HG03575 (cell line): ENCODE data around the gene CD6.
"Not testable (repeated sequence)": the region's sequence is repeated elsewhere in the genome, so short reads cannot be mapped to it uniquely, and the experiment has no call there.

Experiments used
- ATAC-seq: cut with Tn5 transposase; IDR thresholded peaks from one replicate; pipeline ENCODE4 v1.9.1; 2021; ENCODE audit not compliant: unreplicated experiment, insufficient number of reproducible peaks, low FRiP score; ENCODE audit errors: extremely low read depth

The CD6 gene

DNA sequence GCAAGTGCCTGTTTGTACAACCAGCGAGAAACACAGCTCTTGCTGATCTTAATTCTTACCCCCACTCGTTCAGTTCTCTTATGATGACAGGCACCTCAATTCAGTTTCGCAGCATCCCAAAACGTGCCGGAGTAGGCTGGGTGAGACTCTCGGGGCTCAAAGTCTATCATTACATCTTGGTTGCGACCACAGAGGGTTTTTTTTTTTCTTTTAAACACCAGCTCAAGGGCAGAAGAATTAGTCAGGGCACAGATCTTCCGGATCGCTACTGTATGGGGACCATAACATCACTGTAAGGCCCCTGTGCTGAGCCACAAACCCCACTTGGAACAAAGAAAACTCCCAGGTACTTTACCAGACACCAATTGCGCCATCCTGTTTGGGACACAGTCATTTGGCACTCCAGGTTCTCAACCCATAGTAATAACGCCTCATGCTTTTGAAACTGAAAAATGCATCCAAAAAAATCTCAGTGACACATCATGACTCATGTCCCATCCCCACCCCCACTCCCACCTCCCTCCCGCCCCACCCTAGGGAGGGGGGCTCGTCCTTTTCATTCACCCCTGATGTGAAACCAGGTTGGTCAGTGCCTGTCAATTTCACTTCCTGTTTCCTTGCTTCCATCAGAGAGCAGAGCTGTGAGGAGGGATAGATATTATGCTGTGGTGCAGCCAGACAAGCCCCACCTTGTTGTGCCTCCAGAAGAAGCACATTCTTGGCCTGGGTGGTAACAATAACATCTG lies 89.8 kb downstream of the CD6 start:
- peak; percentile 74 for ATAC-seq

DNA sequence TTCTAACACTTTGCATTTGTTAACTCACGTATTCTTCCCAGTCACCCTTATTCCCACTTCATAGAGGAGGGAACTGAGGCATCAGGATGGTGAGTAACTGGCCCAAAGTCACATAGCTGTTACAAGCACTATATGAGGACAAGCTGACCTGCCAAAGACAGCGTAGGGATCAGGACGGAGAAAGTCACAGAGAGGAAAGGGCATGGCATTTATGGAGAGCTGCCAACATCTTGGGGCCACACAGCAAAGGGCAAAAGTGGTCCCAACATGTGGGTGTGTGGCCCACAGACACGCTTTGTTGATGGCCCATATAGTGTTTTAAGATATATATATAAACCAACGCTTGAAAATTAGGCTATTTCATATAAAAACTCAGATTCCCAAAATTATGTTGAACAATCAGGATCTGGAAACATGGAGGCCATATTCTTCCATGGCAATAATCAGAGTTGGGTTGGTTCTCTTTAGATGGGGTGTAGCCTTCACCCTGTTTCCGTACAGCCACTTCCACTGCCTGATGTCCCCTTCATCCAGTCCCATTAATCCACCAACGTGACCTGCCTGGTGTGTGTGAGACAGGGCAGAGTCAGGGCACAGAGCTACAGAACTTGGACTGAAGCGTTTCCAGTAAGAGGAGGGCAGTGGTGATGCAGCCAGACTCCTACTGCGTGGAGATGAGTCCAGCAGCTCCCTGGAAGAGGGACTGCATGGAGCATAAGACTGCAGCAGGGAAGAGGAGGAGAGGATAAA lies 90.9 kb downstream of the CD6 start:
- no peak for ATAC-seq

DNA sequence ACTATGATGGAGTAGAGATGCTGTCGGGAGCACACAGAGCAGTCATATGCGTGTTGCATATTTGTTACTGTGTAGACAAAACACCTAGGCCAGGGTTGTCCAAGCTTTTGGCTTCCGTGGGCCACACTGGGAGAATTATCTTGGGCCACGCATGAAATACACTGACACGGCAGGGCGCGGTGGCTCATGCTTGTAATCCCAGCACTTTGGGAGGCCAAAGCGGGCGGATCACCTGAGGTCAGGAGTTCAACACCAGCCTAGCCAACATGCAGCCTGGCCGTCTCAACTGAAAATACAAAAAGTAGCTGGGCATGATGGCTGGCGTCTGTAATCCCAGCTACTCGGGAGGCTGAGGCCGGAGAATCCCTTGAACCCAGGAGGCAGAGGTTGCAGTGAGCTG lies 93.8 kb downstream of the CD6 start:
- ATAC-seq, result not testable (repeated sequence)

DNA sequence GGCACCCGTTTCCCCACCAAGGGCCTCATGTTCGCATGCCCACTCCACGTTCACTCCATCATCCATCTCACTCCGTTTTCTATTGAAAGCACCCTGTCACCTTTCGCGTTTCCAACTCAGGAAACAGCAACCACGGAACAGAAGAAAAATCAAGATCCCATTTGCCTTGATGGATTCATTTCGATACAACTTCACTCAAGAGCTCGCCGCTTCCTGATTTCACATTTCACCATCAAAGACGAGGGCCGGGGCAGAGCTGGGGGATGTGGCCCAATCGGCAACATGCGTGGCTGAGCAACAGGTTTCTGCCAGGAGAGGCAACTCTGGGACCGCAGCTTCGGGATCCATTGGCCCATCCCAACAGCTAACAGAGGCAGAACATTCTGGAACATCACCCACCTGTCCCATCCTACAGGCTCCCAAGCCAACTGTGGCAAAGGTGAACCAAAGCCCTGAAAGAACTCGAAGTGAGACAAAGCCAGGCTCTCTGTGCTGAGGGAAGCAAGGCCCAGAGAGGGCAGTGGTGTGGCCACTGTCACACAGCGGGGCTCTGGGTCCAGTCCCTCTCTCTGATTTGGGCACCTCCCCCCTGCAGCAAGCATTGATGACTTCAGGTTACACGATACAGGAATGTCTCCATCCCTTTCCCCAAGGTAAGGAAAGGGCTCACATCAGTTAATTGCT lies 94.6 kb downstream of the CD6 start:
- ATAC-seq, result no peak

DNA sequence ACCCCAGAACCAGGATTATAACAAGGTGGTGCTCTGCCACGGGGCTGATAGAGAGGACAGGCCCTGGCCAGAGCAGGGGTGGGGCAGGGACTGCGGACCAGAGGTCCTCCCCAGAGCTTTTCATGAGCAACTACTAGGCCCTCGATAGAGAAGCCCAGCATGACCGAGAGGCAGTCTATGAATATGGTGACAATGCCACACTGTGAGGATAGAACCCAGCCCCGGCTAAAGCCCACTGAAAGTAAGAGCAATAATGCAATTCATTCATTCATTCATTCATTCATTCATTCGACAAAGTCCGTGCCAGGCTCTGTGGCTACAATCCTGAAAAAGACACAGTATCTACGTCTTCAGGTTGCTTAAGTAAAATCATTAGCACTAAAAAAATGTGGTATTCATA lies 95.2 kb downstream of the CD6 start:
- ATAC-seq, result no peak

DNA sequence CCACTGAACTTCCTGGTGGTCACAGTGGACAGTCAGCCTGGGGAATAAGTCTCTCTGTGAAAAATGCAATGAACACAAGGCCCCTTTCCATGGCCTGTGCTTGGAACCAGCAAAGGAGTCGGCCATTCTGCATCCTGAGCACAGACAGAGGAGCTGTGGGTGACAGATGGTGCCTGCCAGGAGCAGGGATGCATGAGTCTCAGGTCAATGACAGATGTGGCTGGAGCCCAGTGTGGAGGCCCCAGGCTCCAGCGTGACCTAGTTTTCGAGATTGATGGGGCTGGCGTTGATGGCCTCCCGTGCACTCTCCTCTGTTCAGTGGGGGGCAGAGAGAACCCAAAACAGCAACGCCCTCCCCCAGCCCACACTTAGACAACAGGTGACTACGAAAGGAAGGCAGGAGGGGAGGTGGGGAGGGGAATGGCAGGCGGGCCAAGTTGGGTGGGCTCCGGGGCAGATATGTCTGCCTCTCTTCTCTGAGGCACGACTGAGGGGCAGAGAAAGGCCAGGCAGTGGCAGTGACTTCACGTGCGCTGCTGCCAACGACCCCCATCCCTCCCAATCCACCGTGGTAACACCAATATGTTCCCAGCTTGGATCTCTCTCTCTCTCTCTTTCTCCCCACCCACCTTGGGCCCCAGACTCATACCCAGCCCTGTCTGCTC lies 96.4 kb downstream of the CD6 start:
- no peak for ATAC-seq

DNA sequence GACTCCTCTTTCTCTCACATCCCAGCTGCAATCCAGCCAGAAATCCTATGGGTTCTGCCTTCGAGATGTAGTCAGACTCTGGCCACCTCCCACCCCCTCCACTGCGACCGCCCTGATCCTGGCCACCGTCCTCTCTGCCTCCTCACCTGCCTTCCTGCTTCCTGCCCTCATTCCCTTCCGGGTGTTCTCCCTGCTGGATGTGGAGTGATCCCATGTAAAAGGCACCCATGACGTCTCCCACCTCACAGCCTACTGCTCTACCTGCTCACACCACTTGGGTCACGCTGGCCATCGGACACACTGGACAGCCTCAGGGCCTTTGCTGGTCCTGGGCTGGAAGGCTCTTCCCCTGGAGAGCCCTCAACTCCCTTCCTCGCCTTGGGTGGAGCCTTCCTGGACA lies 97.1 kb downstream of the CD6 start:
- ATAC-seq, result no peak

DNA sequence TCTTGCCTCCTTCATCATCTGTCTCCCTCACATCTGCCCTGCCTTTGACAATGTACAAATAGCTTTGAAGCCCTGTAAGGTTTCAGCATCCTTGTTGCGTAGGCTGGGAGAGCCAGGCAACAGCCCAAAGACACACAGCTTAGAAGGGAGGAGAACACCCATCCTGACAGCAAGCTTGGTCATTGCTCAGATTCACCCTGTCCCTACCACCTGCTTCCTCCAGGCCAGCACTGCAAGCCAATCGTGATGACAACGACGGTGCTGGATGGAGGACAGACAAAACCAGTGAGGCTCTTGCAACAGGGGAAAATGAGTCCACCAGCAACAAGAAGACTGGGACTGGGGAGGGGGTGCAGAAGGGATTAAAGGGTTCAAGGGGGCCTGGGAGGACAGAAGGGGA lies 97.9 kb downstream of the CD6 start:
- no peak for ATAC-seq
